Esophagus muscularis mucosa (tissue), 4 donors: ENCODE measurements around the gene CORIN. TPM values are rescaled to one million over a fixed set of nuclear protein-coding genes. Genes with fewer than 3 reads are reported as not detected.

ENCODE experiments used
- DNase-seq: peaks from one replicate; pipeline ENCODE4 v3.0.0-alpha.2; 2017; ENCODE audit errors: extremely low spot score
- H3K27ac ChIP-seq, 4 donors: fragments of 200-600 bp; sonication (generic); replicated peaks in 1 of 4; 1 replicate in 3 of 4; 2 replicates in 1 of 4; pipeline ENCODE4 v1.5.1; 2016 to 2019; ENCODE audit warnings: mild to moderate bottlenecking in 1 of 4
- H3K27me3 ChIP-seq, 4 donors: fragments of 200-600 bp; sonication (generic); one replicate each; pipeline versions ENCODE4 v1.5.1 to v1.6.0; 2016 to 2019
- H3K36me3 ChIP-seq, 4 donors: fragments of 200-600 bp; sonication (generic); one replicate each; pipeline ENCODE4 v1.5.1; 2016 to 2019
- H3K4me1 ChIP-seq, 4 donors: fragments of 200-600 bp; sonication (generic); one replicate each; pipeline ENCODE4 v1.5.1; 2016 to 2019
- H3K4me3 ChIP-seq, 4 donors: fragments of 200-600 bp; sonication (generic); 1 replicate in 2 of 4; 2 replicates in 2 of 4; pipeline ENCODE4 v1.5.1; 2016 to 2019; ENCODE audit warnings: mild to moderate bottlenecking in 4 of 4, moderate library complexity in 1 of 4
- H3K9me3 ChIP-seq, 4 donors: fragments of 200-600 bp; sonication (generic); 1 replicate in 3 of 4; 2 replicates in 1 of 4; pipeline ENCODE4 v1.5.1; 2016 to 2019
- EP300 ChIP-seq: sonication (generic); formaldehyde crosslinking; IDR thresholded peaks from one replicate; pipeline ENCODE4 v1.6.1; 2017; ENCODE audit warnings: antibody characterized with exemption
- POLR2A ChIP-seq: fragments of 450-650 bp; IDR thresholded peaks from one replicate; pipeline ENCODE4 v1.6.1; 2017; ENCODE audit warnings: antibody characterized with exemption, moderate library complexity, mild to moderate bottlenecking, low read depth
- POLR2AphosphoS5 ChIP-seq, 2 donors: sonication (generic); formaldehyde crosslinking; IDR thresholded peaks; one replicate each; pipeline ENCODE4 v1.6.1; 2017; ENCODE audit warnings: antibody characterized with exemption in 2 of 2
- WGBS: methylation state at CpG from one replicate; pipeline ENCODE4 v1.1.5; 2018; 5-methylcytosine and 5-hydroxymethylcytosine counted together
- intact Hi-C: fragments of 100-400 bp; cut with DNase I; formaldehyde crosslinking; loops from one replicate; pipeline ENCODE4 v1.15.1; 2023
- total RNA-seq, 4 donors: library from RNA; depleted of rRNA; stranded (reverse); fragments of >200 nt; gene quantifications; one replicate each; pipeline versions ENCODE4 v1.1.0 to v1.2.1, GENCODE V29; 2016
- TF ChIP-seq, protein P1 (sequence below), 3 experiments: fragments of 200-600 bp in 2 of 3; fragments of 450-650 bp in 1 of 3; sonication (generic) in 2 of 3; IDR thresholded peaks; one replicate each; pipeline ENCODE4 v1.5.1; 2017 to 2019; ENCODE audit warnings: antibody characterized with exemption in 3 of 3, mild to moderate bottlenecking in 2 of 3, moderate library complexity in 1 of 3

CORIN gene
- total RNA-seq, 4 donors from 2014 or later, result 1.2 to 4.8 (median 2.8) TPM

DNA sequence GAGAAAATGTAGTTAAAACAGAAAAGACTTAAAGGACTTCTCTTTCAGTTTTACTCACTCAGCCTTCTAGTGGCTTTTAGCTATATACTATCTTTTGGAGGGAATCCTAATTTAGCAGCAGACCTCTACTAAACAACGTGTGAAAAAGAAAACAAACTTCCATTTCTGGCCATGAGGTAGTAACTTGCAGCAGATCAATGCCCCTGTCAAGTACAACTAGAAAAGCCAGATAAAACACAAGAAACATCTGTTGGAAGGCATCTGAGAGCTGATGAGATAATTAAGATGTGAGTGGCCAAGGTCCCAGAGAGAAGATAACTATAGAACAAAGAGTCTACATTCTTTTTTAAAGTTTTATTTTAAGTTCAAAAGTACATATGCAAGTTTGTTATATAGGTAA, 101.7 kb downstream of the CORIN start:
- DNase-seq, result no peak
- Histone ChIP-seq H3K36me3 (no peaks in the 10 kb centered on the region), H3K9me3 (peaks cover 0 to 15% (median 7%) of the 10 kb centered on the region in 4 donors), H3K27me3 (no peaks in the 10 kb centered on the region), H3K4me1 (no peaks in the 10 kb centered on the region), H3K4me3 (no peak overlapping the region), H3K27ac (no peak overlapping the region)
- intact Hi-C loops, result no loop called here
- TF ChIP-seq POLR2AphosphoS5 (IDR thresholded peaks at IDR 0.05) (no peak), POLR2A (no peak), EP300 (no peak)
- TF ChIP-seq, protein P1, sequence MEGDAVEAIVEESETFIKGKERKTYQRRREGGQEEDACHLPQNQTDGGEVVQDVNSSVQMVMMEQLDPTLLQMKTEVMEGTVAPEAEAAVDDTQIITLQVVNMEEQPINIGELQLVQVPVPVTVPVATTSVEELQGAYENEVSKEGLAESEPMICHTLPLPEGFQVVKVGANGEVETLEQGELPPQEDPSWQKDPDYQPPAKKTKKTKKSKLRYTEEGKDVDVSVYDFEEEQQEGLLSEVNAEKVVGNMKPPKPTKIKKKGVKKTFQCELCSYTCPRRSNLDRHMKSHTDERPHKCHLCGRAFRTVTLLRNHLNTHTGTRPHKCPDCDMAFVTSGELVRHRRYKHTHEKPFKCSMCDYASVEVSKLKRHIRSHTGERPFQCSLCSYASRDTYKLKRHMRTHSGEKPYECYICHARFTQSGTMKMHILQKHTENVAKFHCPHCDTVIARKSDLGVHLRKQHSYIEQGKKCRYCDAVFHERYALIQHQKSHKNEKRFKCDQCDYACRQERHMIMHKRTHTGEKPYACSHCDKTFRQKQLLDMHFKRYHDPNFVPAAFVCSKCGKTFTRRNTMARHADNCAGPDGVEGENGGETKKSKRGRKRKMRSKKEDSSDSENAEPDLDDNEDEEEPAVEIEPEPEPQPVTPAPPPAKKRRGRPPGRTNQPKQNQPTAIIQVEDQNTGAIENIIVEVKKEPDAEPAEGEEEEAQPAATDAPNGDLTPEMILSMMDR (IDR thresholded peaks at IDR 0.05), result no peak
- WGBS, result 13% methylated on average over 1 of the region's 1 CpG

DNA sequence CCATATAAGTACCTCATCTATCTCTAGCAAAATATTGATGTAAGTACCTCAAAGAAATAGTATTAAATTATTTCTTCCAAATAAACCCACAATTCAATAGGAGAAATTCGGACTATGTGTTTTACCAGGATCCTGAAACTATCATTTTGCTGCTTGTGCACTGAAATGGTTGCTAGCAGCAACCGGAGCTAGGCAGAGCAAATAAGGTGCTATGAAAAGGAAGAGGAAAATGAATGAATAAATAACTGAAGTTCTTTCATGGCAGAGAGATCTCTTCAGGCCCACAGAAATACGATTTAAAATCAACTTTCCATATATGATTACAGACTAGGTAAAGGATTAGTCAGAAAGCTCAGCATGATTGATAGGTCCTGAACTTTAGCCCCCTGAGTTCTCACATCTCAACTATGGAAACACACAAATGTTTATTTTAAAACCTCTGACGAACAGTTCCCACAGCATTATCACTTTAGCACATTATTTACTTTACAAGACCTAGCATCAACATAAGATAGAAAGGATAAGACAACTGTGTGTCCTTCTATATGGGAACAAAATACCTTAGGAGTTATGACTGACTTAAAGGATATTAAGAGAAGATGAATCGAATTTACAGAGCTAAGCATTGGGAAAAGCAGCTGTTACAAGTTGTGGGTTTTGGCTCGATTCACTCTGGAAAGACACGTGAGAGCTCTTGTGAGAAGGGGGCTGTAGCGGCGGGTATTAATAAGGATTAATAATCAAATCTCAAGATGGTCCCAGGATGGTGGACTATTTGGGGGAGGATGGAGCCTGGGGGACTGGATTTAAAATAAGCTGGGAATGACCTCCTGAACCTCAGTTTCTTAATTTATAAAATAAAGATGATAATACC, 104.3 kb downstream of the CORIN start:
- Histone ChIP-seq H3K36me3 (no peaks in the 10 kb centered on the region), H3K27ac (no peak overlapping the region), H3K9me3 (no peaks in the 10 kb centered on the region), H3K4me1 (no peaks in the 10 kb centered on the region), H3K27me3 (no peaks in the 10 kb centered on the region), H3K4me3 (no peak overlapping the region)
- DNase-seq, result no peak
- intact Hi-C loops, result no loop called here
- TF ChIP-seq POLR2A, result no peak
- TF ChIP-seq EP300, result no peak
- TF ChIP-seq, protein P1 (IDR thresholded peaks at IDR 0.05), result no peak
- no peak for TF ChIP-seq POLR2AphosphoS5 (IDR thresholded peaks at IDR 0.05)
- 46% methylated on average over 9 of the region's 9 CpGs for WGBS

DNA sequence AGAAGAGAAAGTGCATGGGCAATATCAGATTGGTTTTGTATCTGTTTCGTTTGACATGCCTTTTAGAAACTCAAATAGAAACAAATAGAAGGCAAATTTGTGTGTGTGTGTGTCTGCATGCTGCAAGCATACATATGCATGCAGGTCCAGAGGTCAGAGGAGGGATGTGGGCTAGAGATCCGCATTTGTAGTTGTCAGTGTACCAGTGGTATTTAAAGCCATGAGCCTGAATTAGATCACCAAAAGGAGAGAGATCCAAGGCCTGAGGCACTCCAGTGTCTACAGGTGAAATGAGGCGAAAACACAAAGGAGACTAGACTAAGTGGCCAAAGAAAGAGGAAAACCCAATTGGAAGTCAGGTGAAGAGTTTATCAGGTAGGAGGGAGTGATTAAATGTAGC, 106.7 kb downstream of the CORIN start:
- Histone ChIP-seq H3K36me3 (no peaks in the 10 kb centered on the region), H3K27me3 (no peaks in the 10 kb centered on the region), H3K27ac (no peak overlapping the region), H3K9me3 (no peaks in the 10 kb centered on the region), H3K4me3 (no peak overlapping the region), H3K4me1 (no peaks in the 10 kb centered on the region)
- 85% methylated on average over 3 of the region's 3 CpGs for WGBS
- no peak for DNase-seq
- intact Hi-C loops, result no loop called here
- no peak for TF ChIP-seq POLR2AphosphoS5 (IDR thresholded peaks at IDR 0.05)

DNA sequence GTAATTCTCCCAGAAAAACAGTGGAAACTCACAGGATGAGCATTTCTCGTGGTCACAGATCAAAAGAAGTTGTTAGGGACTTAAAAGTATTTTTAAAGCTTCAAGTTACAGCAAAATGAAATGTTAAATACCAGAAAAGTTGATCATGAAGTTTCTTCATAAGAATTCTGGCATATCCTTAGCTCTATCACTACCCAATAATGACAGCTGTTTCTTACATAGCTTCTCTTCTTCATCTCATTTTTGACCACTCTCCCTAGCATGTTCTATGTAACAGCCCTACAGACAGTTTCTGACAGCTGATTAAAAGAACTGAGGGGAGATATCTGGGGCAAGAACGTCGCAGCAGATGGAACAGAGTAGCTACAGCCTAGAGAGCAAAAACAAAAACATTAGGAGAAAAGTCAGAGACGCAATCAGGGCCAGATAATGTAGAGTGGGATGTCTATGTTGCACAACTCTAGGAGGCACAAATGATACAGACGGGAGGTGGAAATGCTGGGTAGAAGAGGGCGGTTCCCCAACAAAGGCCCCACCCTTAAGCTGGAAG, 108.7 kb downstream of the CORIN start:
- 84% methylated on average over 6 of the region's 6 CpGs for WGBS
- Histone ChIP-seq H3K36me3 (no peaks in the 10 kb centered on the region), H3K4me3 (no peak overlapping the region), H3K27me3 (no peaks in the 10 kb centered on the region), H3K4me1 (no peaks in the 10 kb centered on the region), H3K9me3 (no peaks in the 10 kb centered on the region), H3K27ac (no peak overlapping the region)
- intact Hi-C loops, result no loop called here
- TF ChIP-seq, protein P1 (IDR thresholded peaks at IDR 0.05), result no peak
- no peak for TF ChIP-seq POLR2AphosphoS5 (IDR thresholded peaks at IDR 0.05)
- no peak for TF ChIP-seq EP300
- TF ChIP-seq POLR2A, result no peak
- no peak for DNase-seq

DNA sequence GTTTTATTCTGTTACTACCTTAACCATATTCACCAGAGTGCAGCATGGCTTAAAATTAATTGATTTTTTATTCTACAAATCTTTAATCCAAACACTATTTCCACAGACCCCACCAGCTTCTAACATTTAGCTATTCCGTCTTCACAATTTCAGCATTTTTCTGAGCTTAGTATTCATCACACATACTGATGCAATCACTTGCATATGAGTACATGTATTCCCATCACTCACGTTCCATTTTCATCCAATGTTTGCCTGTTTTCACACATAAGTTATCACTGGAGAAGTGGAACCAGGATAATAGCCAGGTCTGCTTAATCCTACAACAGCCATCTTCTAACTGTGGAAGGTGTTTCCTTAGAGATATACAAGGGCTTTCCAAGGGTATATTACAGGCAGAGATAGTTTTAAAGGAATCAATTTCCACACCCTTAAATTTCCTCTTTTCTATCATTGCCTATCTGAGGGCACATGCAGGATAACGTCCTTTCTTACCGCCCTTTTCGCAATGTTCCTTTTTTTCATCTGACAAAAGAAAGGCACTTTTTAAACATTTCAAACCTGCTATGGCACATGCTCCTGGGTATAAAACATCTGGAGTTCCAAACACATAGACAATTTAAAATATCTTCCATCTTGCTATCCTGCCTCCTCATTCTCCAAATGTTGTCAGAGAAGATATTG, 115.8 kb downstream of the CORIN start:
- no peak for DNase-seq
- 55% methylated on average over 5 of the region's 5 CpGs for WGBS
- no peaks in the 10 kb centered on the region for H3K36me3 ChIP-seq
- no peaks in the 10 kb centered on the region for H3K4me1 ChIP-seq
- no peak overlapping the region for H3K4me3 ChIP-seq
- TF ChIP-seq POLR2A, result no peak
- TF ChIP-seq, protein P1 (IDR thresholded peaks at IDR 0.05), result no peak
- TF ChIP-seq EP300, result no peak
- TF ChIP-seq POLR2AphosphoS5 (IDR thresholded peaks at IDR 0.05), result no peak
- intact Hi-C loops, result no loop called here
- H3K9me3 ChIP-seq, result no peaks in the 10 kb centered on the region
- H3K27me3 ChIP-seq, result no peaks in the 10 kb centered on the region
- no peak overlapping the region for H3K27ac ChIP-seq
